Measurements from ENCODE around the gene PCYOX1L.

The PCYOX1L gene

DNA sequence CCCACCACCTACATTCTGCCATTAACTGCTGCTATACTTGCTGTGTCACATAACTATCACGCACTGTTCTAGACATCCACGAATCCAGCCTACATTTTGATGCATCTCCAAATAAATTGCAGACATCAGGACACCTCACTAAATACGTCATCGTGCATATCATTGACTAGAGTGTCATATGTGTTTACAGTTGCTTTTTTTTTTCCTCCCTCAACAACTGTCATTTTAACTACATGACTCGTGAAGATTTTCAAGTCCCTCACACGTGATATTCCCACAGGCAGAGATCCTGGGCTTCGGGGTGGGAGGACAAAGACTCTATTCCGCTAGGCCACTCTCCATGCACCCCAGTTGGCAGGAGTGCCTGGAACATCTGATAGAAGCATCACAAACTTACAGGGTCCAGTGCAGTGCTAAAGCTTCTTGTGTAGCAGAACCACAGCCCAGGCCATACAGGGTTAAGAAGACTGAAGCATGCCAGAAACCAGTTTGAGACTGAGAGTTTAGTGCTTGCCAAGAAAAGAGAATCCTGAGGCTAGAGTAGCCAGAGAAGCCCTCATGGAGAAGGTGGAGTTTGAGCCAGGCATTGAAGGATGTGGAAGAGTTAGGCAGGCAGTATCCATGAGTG lies 1.1 kb downstream of the PCYOX1L start:
- Histone ChIP-seq H3K4me3 (ENCODE audit: low read length, poor library complexity, severe bottlenecking) (peak overlapping the region; percentile 90), H3K79me2 (ENCODE audit: insufficient read depth, low read length) (peaks cover 37% of the 10 kb centered on the region), H3K9ac (ENCODE audit: low read depth, low read length, poor library complexity, severe bottlenecking) (peak overlapping the region; percentile 89)

GRCh38 chr5:149360272-149360671 lies 2.4 kb downstream of the PCYOX1L start:
- H3K36me3 ChIP-seq (ENCODE audit: insufficient read depth, low read length): no peaks in the 10 kb centered on the region

More for the DNA sequence above, 1.1 kb downstream of the PCYOX1L start:
- H2AFZ ChIP-seq (ENCODE audit: low read length): no peak overlapping the region
- H3K9me2 ChIP-seq (replicated peaks; ENCODE audit: low read depth, low read length): no peaks in the 10 kb centered on the region
- peaks cover 34% of the 10 kb centered on the region for H3K4me1 ChIP-seq (ENCODE audit: insufficient read depth, low read length, poor library complexity, severe bottlenecking)
- H4K20me1 ChIP-seq (ENCODE audit: insufficient read depth, low read length, poor library complexity, severe bottlenecking): peaks cover 3% of the 10 kb centered on the region
- H3F3A ChIP-seq (ENCODE audit: low read depth): peaks cover under 1% of the 10 kb centered on the region; the same call in 1 of the 2 replicates
- H3K36me3 ChIP-seq (ENCODE audit: insufficient read depth, low read length): peaks cover 5% of the 10 kb centered on the region; the same call in 1 of the 2 replicates
- no peaks in the 10 kb centered on the region for H3K9me3 ChIP-seq (ENCODE audit: insufficient read depth, low read depth, low read length)
- H3K27me3 ChIP-seq (ENCODE audit: insufficient read depth, low read length, poor library complexity, severe bottlenecking): no peaks in the 10 kb centered on the region
- TF ChIP-seq EZH2phosphoT487 (IDR thresholded peaks at IDR 0.05; ENCODE audit: borderline replicate concordance): no peak
- H3K4me2 ChIP-seq (ENCODE audit: low read depth, low read length, poor library complexity, severe bottlenecking): peak overlapping the region; percentile 89

DNA sequence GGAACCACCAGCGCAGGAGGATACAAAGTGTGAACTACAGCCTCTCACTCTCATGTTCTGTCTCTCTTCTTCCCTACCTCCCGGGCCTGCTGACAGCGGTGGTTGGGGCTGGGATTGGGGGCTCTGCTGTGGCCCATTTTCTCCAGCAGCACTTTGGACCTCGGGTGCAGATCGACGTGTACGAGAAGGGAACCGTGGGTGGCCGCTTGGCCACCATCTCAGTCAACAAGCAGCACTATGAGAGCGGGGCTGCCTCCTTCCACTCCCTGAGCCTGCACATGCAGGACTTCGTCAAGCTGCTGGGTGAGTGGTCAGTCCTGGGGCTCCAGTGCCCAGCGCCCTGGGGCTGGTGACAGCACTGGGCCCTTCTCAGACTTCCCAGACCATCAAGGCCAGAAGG lies 4.7 kb downstream of the PCYOX1L start:
- TF ChIP-seq, protein P1, sequence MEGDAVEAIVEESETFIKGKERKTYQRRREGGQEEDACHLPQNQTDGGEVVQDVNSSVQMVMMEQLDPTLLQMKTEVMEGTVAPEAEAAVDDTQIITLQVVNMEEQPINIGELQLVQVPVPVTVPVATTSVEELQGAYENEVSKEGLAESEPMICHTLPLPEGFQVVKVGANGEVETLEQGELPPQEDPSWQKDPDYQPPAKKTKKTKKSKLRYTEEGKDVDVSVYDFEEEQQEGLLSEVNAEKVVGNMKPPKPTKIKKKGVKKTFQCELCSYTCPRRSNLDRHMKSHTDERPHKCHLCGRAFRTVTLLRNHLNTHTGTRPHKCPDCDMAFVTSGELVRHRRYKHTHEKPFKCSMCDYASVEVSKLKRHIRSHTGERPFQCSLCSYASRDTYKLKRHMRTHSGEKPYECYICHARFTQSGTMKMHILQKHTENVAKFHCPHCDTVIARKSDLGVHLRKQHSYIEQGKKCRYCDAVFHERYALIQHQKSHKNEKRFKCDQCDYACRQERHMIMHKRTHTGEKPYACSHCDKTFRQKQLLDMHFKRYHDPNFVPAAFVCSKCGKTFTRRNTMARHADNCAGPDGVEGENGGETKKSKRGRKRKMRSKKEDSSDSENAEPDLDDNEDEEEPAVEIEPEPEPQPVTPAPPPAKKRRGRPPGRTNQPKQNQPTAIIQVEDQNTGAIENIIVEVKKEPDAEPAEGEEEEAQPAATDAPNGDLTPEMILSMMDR (conservative IDR thresholded peaks at IDR 0.05; ENCODE audit: low read length): no peak
- no peak for TF ChIP-seq EZH2phosphoT487 (IDR thresholded peaks at IDR 0.05; ENCODE audit: borderline replicate concordance)
- Histone ChIP-seq H3K36me3 (ENCODE audit: insufficient read depth, low read length) (no peaks in the 10 kb centered on the region), H3K4me2 (ENCODE audit: low read depth, low read length, poor library complexity, severe bottlenecking) (no peak overlapping the region), H3K9me3 (ENCODE audit: insufficient read depth, low read depth, low read length) (no peaks in the 10 kb centered on the region), H3K9me2 (replicated peaks; ENCODE audit: low read depth, low read length) (no peaks in the 10 kb centered on the region), H3K27me3 (ENCODE audit: insufficient read depth, low read length, poor library complexity, severe bottlenecking) (no peaks in the 10 kb centered on the region), H3K79me2 (ENCODE audit: insufficient read depth, low read length) (peaks cover 20% of the 10 kb centered on the region), H3F3A (ENCODE audit: low read depth) (no peaks in the 10 kb centered on the region), H2AFZ (ENCODE audit: low read length) (no peak overlapping the region), H3K4me3 (ENCODE audit: low read length, poor library complexity, severe bottlenecking) (no peak overlapping the region), H3K4me1 (ENCODE audit: insufficient read depth, low read length, poor library complexity, severe bottlenecking) (peaks cover 25% of the 10 kb centered on the region), H4K20me1 (ENCODE audit: insufficient read depth, low read length, poor library complexity, severe bottlenecking) (no peaks in the 10 kb centered on the region), H3K9ac (ENCODE audit: low read depth, low read length, poor library complexity, severe bottlenecking) (no peak overlapping the region)

More at GRCh38 chr5:149360272-149360671, 2.4 kb downstream of the PCYOX1L start:
- peaks cover 30% of the 10 kb centered on the region for H3K4me1 ChIP-seq (ENCODE audit: insufficient read depth, low read length, poor library complexity, severe bottlenecking)
- no peaks in the 10 kb centered on the region for H3K9me2 ChIP-seq (replicated peaks; ENCODE audit: low read depth, low read length)
- peak overlapping the region; percentile 89 for H3K4me2 ChIP-seq (ENCODE audit: low read depth, low read length, poor library complexity, severe bottlenecking)
- no peaks in the 10 kb centered on the region for H3F3A ChIP-seq (ENCODE audit: low read depth)
- TF ChIP-seq, protein P1 (conservative IDR thresholded peaks at IDR 0.05; ENCODE audit: low read length): no peak
- no peak for TF ChIP-seq EZH2phosphoT487 (IDR thresholded peaks at IDR 0.05; ENCODE audit: borderline replicate concordance)
- no peaks in the 10 kb centered on the region for H3K27me3 ChIP-seq (ENCODE audit: insufficient read depth, low read length, poor library complexity, severe bottlenecking)
- H3K9ac ChIP-seq (ENCODE audit: low read depth, low read length, poor library complexity, severe bottlenecking): peak overlapping the region; percentile 89
- peaks cover 25% of the 10 kb centered on the region for H3K79me2 ChIP-seq (ENCODE audit: insufficient read depth, low read length)
- no peak overlapping the region for H3K4me3 ChIP-seq (ENCODE audit: low read length, poor library complexity, severe bottlenecking)
- H2AFZ ChIP-seq (ENCODE audit: low read length): no peak overlapping the region
- no peaks in the 10 kb centered on the region for H4K20me1 ChIP-seq (ENCODE audit: insufficient read depth, low read length, poor library complexity, severe bottlenecking)
- H3K9me3 ChIP-seq (ENCODE audit: insufficient read depth, low read depth, low read length): no peaks in the 10 kb centered on the region

DNA sequence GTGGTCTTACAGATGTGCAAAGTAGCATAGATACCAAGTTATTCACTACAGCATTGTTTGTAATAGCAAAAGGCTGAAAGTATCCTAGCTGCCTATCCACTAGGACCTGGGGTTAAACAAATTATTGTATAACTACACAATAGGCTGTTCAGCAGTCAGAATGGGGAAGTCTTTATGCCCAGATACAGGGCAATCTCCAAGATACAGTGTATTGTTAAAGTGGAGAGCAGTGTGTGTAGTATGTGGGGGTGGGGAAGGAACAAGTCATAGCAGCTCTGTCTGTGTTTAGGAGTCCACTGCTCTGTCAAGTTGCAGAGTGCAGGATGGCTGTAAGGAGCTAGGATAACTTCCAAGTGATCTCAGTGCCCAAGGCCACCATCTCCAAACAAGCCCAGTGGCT lies 5.5 kb downstream of the PCYOX1L start:
- Histone ChIP-seq H3K4me3 (ENCODE audit: low read length, poor library complexity, severe bottlenecking) (no peak overlapping the region), H3K27me3 (ENCODE audit: insufficient read depth, low read length, poor library complexity, severe bottlenecking) (no peaks in the 10 kb centered on the region), H3K9me3 (ENCODE audit: insufficient read depth, low read depth, low read length) (no peaks in the 10 kb centered on the region), H3K4me1 (ENCODE audit: insufficient read depth, low read length, poor library complexity, severe bottlenecking) (peaks cover 25% of the 10 kb centered on the region), H2AFZ (ENCODE audit: low read length) (no peak overlapping the region), H4K20me1 (ENCODE audit: insufficient read depth, low read length, poor library complexity, severe bottlenecking) (no peaks in the 10 kb centered on the region), H3K4me2 (ENCODE audit: low read depth, low read length, poor library complexity, severe bottlenecking) (no peak overlapping the region), H3K36me3 (ENCODE audit: insufficient read depth, low read length) (no peaks in the 10 kb centered on the region), H3K79me2 (ENCODE audit: insufficient read depth, low read length) (peaks cover 16% of the 10 kb centered on the region), H3F3A (ENCODE audit: low read depth) (no peaks in the 10 kb centered on the region), H3K9ac (ENCODE audit: low read depth, low read length, poor library complexity, severe bottlenecking) (no peak overlapping the region), H3K9me2 (replicated peaks; ENCODE audit: low read depth, low read length) (no peaks in the 10 kb centered on the region)
- no peak for TF ChIP-seq EZH2phosphoT487 (IDR thresholded peaks at IDR 0.05; ENCODE audit: borderline replicate concordance)
- TF ChIP-seq, protein P1 (conservative IDR thresholded peaks at IDR 0.05; ENCODE audit: low read length): no peak

All from Loucy (cell line).